Prostate gland (tissue), 2 donors: Measurements from ENCODE around the gene PLAAT5. TPM values are rescaled to one million over a fixed set of nuclear protein-coding genes. Genes with fewer than 3 reads are reported as not detected.

ENCODE experiments used
- DNase-seq: peaks from one replicate; pipeline ENCODE4 v3.0.0-alpha.2; 2019; ENCODE audit warnings: low spot score
- H3K27ac ChIP-seq, 2 donors: fragments of 200-600 bp; sonication (generic); 2 replicates each; pipeline ENCODE4 v1.5.1; 2017 to 2019
- H3K27me3 ChIP-seq: fragments of 200-600 bp; sonication (generic); replicated peaks from 2 replicates; pipeline ENCODE4 v1.5.1; 2019; ENCODE audit not compliant: insufficient read depth
- H3K36me3 ChIP-seq, 2 donors: fragments of 200-600 bp; sonication (generic); 1 replicate in 1 of 2; 2 replicates in 1 of 2; pipeline versions ENCODE4 v1.5.1 to v1.8.1; 2017 to 2019
- H3K4me1 ChIP-seq: fragments of 200-600 bp; sonication (generic); replicated peaks from 2 replicates; pipeline ENCODE4 v1.5.1; 2019
- H3K4me3 ChIP-seq, 2 donors: fragments of 200-600 bp; sonication (generic); 2 replicates each; pipeline ENCODE4 v1.5.1; 2017 to 2019
- H3K9me3 ChIP-seq: fragments of 200-600 bp; sonication (generic); 2 replicates; pipeline ENCODE4 v1.5.1; 2017
- CTCF ChIP-seq, 4 experiments: fragments of 200-600 bp in 2 of 4; fragments of 450-650 bp in 2 of 4; sonication (generic) in 2 of 4; IDR thresholded peaks; 1 replicate in 3 of 4; 2 replicates in 1 of 4; pipeline ENCODE4 v1.5.1; 2016 to 2019; ENCODE audit warnings: antibody characterized with exemption in 4 of 4, mild to moderate bottlenecking in 2 of 4, moderate library complexity in 2 of 4
- POLR2A ChIP-seq: fragments of 450-650 bp; IDR thresholded peaks from one replicate; pipeline ENCODE4 v1.6.1; 2016; ENCODE audit warnings: antibody characterized with exemption, mild to moderate bottlenecking
- POLR2AphosphoS5 ChIP-seq: sonication (generic); formaldehyde crosslinking; IDR thresholded peaks from one replicate; pipeline ENCODE4 v1.6.1; 2017; ENCODE audit warnings: antibody characterized with exemption
- WGBS: methylation state at CpG from one replicate; pipeline ENCODE4 v1.1.5; 2018; 5-methylcytosine and 5-hydroxymethylcytosine counted together
- intact Hi-C: fragments of 100-400 bp; cut with DNase I; formaldehyde crosslinking; loops from one replicate; pipeline ENCODE4 v1.14.2; 2022
- total RNA-seq, 2 donors: library from RNA; depleted of rRNA; stranded (reverse); fragments of >200 nt; gene quantifications; one replicate each; pipeline ENCODE4 v1.1.0, GENCODE V29; 2016

Gene PLAAT5
- total RNA-seq, 2 donors from 2014 or later = 25.7 TPM; not detected in 1

- no peak overlapping the region for H3K4me3 ChIP-seq
- no peaks in the 10 kb centered on the region for H3K9me3 ChIP-seq
- H3K27ac ChIP-seq = no peak overlapping the region
- TF ChIP-seq CTCF (IDR thresholded peaks at IDR 0.05) = no peak
- no peak for TF ChIP-seq POLR2A
- no peak for TF ChIP-seq POLR2AphosphoS5
- intact Hi-C loops = no loop called here
- 91% methylated on average over 2 of the region's 2 CpGs for WGBS
- no peaks in the 10 kb centered on the region for H3K4me1 ChIP-seq
- DNase-seq = no peak
- H3K36me3 ChIP-seq = no peaks in the 10 kb centered on the region
- H3K27me3 ChIP-seq = no peaks in the 10 kb centered on the region
These were observed 30.9 kb upstream of the PLAAT5 start for GRCh38 chr11:63521896-63522295.

DNA sequence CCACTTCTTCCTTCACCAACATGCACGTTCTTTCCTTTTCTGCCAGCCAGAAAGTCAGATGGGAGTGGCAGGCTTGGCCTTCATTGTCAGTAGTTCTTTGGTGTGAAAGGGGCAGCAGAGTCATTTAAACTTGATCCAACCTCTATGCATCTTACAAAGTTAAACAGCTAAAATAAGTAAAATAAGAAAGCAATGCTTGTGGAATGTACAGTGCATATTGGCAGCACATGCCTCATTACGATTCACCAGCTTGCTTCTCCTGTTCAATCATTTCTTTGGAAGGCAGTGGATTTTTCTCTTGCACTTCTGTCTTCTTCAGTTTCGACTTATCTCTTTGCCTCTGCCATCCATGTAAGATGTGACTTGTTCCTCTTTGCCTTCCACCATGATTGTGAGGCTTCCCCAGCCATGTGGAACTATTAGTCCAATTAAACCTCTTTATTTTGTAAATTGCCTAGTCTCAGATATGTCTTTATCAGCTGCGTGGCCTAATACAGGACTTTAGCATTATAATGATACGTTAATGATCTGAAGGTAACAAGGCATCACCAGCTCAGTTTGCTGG is 29.7 kb upstream of the PLAAT5 start:
- Histone ChIP-seq H3K27ac (no peak overlapping the region), H3K27me3 (no peaks in the 10 kb centered on the region), H3K4me3 (no peak overlapping the region), H3K9me3 (no peaks in the 10 kb centered on the region), H3K36me3 (no peaks in the 10 kb centered on the region), H3K4me1 (no peaks in the 10 kb centered on the region)
- no peak for TF ChIP-seq POLR2AphosphoS5
- TF ChIP-seq POLR2A = no peak
- TF ChIP-seq CTCF (IDR thresholded peaks at IDR 0.05) = no peak
- 76% methylated on average over 5 of the region's 5 CpGs for WGBS
- intact Hi-C loops = no loop called here
- DNase-seq = no peak

DNA sequence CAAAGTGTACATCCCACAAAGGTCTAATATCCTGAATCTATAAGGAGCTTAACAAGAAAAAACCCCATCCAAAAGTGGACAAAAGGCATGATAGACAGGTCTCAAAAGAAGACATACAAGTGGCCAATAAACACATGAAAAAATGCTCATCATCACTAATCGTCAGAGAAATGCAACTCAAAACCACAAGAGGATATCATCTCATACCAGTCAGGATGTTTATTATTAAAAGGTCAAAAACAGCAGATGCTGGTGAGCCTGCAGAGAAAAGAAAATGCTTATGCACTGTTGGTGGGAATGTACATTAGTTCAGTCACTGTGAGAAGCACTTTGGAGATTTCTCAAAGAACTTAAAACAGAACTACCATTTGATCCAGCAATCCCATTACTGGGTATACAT is 27.6 kb upstream of the PLAAT5 start:
- 36% methylated on average over 1 of the region's 1 CpG for WGBS
- H3K4me1 ChIP-seq = no peaks in the 10 kb centered on the region
- no peaks in the 10 kb centered on the region for H3K9me3 ChIP-seq
- no peaks in the 10 kb centered on the region for H3K36me3 ChIP-seq
- no peak for TF ChIP-seq POLR2AphosphoS5
- TF ChIP-seq CTCF (IDR thresholded peaks at IDR 0.05) = no peak
- no peak for TF ChIP-seq POLR2A
- intact Hi-C loops = no loop called here
- H3K27ac ChIP-seq = no peak overlapping the region
- DNase-seq = no peak
- H3K27me3 ChIP-seq = no peaks in the 10 kb centered on the region
- H3K4me3 ChIP-seq = no peak overlapping the region

DNA sequence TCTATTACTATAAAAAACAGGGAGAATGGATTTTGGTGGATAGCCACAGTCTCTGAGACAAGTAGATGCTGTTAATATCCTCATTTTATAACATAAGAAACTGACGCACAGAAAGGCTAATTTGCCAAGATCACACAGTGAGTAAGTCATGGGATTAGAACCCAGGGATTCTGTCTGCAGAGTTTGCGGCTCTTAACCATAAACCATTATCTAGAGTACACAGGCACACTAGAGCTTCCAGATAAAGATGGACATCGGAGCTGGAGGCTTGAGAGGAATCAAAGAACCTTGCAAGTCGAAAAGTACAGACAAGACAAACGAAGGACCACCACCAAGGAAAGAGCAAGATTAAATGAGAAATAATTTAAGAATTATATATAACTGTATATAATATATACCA is 26.2 kb upstream of the PLAAT5 start:
- no peak for TF ChIP-seq POLR2A
- TF ChIP-seq CTCF (IDR thresholded peaks at IDR 0.05) = no peak
- no peak for TF ChIP-seq POLR2AphosphoS5
- intact Hi-C loops = no loop called here
- Histone ChIP-seq H3K27ac (no peak overlapping the region), H3K4me3 (no peak overlapping the region), H3K36me3 (no peaks in the 10 kb centered on the region), H3K27me3 (no peaks in the 10 kb centered on the region), H3K4me1 (no peaks in the 10 kb centered on the region), H3K9me3 (no peaks in the 10 kb centered on the region)
- 98% methylated on average over 5 of the region's 5 CpGs for WGBS
- no peak for DNase-seq

DNA sequence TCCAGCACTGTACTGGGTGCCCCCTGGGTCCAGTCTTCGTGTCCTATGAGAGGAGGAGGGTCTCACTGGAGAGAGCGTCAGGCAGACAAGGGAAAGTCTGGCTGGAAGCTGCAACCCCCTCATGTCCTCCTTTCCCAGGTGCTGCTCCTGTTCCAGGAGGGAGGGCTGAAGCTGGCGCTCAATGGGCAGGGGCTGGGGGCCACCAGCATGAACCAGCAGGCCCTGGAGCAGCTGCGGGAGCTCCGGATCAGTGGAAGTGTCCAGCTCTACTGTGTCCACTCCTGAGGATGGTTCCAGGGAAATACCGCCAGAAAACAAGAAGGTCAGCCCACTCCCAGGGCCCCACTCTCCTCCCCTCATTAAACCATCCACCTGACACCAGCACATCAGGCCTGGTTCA is 25.1 kb upstream of the PLAAT5 start:
- no peak for DNase-seq
- WGBS = 95% methylated on average over 6 of the region's 6 CpGs
- H3K27me3 ChIP-seq = no peaks in the 10 kb centered on the region
- H3K4me1 ChIP-seq = no peaks in the 10 kb centered on the region
- intact Hi-C loops = no loop called here
- no peaks in the 10 kb centered on the region for H3K9me3 ChIP-seq
- H3K27ac ChIP-seq = no peak overlapping the region
- no peaks in the 10 kb centered on the region for H3K36me3 ChIP-seq
- TF ChIP-seq POLR2A = no peak
- TF ChIP-seq POLR2AphosphoS5 = no peak
- no peak for TF ChIP-seq CTCF (IDR thresholded peaks at IDR 0.05)
- no peak overlapping the region for H3K4me3 ChIP-seq
